PC-3 (cell line): ENCODE results near the gene ZNF420. TPM values are rescaled to one million over a fixed set of nuclear protein-coding genes. Genes with fewer than 3 reads are reported as not detected.

Experiments used
- ATAC-seq: fragments of 200-7000 bp; cut with Tn5 transposase; 2 replicates; pipeline ENCODE4 v1.9.1; 2020; ENCODE audit warnings: mild to moderate bottlenecking, moderate library complexity
- BruUV-seq: library from RNA; stranded (reverse); fragments of 400-500 nt; replicated peaks from 2 replicates; lab custom pipeline; 2021; lab: Mats Ljungman, UMichigan
- CTCF ChIA-PET: fragments of 300-600 bp; sonication (Branson Sonifier 250); formaldehyde crosslinking; loops from one replicate; lab custom pipeline; 2022; ENCODE audit warnings: antibody characterized with exemption; lab: Charles Lee
- POLR2A ChIA-PET: fragments of 300-600 bp; sonication (Branson Sonifier 250); formaldehyde crosslinking; loops from one replicate; lab custom pipeline; 2022; ENCODE audit warnings: antibody characterized with exemption; ENCODE audit not compliant: unreplicated experiment; lab: Charles Lee
- DNase-seq: peaks from one replicate; pipeline ENCODE4 v3.0.0-alpha.2; 2015
- H2AFZ ChIP-seq: fragments of 300-600 bp; sonication (generic); 2 replicates; pipeline ENCODE4 v1.6.0; 2016; ENCODE audit warnings: antibody characterized with exemption, low read length
- H3F3A ChIP-seq: fragments of 300-600 bp; sonication (generic); one replicate; pipeline ENCODE4 v1.6.0; 2017; ENCODE audit warnings: antibody characterized with exemption, low read length, control low read depth, mild to moderate bottlenecking; ENCODE audit not compliant: unreplicated experiment
- H3K27ac ChIP-seq: fragments of 300-600 bp; sonication (generic); 2 replicates; pipeline ENCODE4 v1.5.1; 2016; ENCODE audit warnings: mild to moderate bottlenecking, low read length
- H3K27me3 ChIP-seq: fragments of 300-600 bp; sonication (generic); 2 replicates; pipeline ENCODE4 v1.6.1; 2016; ENCODE audit warnings: low read length, mixed read lengths
- H3K36me3 ChIP-seq: fragments of 300-600 bp; sonication (generic); 2 replicates; pipeline ENCODE4 v1.6.1; 2016; ENCODE audit warnings: low read depth, mixed run types, low read length, mixed read lengths
- H3K4me1 ChIP-seq: fragments of 300-600 bp; sonication (generic); 2 replicates; pipeline ENCODE4 v1.5.1; 2016; ENCODE audit warnings: low read length; ENCODE audit not compliant: insufficient read depth
- H3K4me2 ChIP-seq: fragments of 300-600 bp; sonication (generic); 2 replicates; pipeline ENCODE4 v1.6.0; 2016; ENCODE audit warnings: low read length
- H3K4me3 ChIP-seq: fragments of 300-600 bp; sonication (generic); 2 replicates; pipeline ENCODE4 v1.5.1; 2016; ENCODE audit warnings: mild to moderate bottlenecking, low read length, mixed read lengths
- H3K79me2 ChIP-seq: fragments of 300-600 bp; sonication (generic); 2 replicates; pipeline ENCODE4 v1.6.1; 2017; ENCODE audit warnings: low read length, mixed read lengths
- H3K9ac ChIP-seq: fragments of 300-600 bp; sonication (generic); 2 replicates; pipeline ENCODE4 v1.6.0; 2016; ENCODE audit warnings: mild to moderate bottlenecking, low read length
- H3K9me2 ChIP-seq: fragments of 300-600 bp; sonication (generic); replicated peaks from 2 replicates; pipeline ENCODE4 v1.6.1; 2016; ENCODE audit warnings: mixed run types, low read length, mixed read lengths
- H3K9me3 ChIP-seq: fragments of 300-600 bp; sonication (generic); 2 replicates; pipeline ENCODE4 v1.6.1; 2016; ENCODE audit warnings: low read length, mixed read lengths
- H4K20me1 ChIP-seq: fragments of 300-600 bp; sonication (generic); 2 replicates; pipeline ENCODE4 v1.6.1; 2016; ENCODE audit warnings: low read length, mixed read lengths
- EZH2 ChIP-seq: fragments of 300-600 bp; sonication (generic); IDR thresholded peaks from one replicate; pipeline ENCODE4 v1.6.1; 2017; ENCODE audit warnings: antibody characterized with exemption, mild to moderate bottlenecking, low read length; ENCODE audit not compliant: unreplicated experiment
- EZH2phosphoT487 ChIP-seq: fragments of 300-600 bp; sonication (generic); IDR thresholded peaks from 2 replicates; pipeline ENCODE4 v1.6.1; 2018; ENCODE audit warnings: mild to moderate bottlenecking, antibody characterized with exemption, low read length, borderline replicate concordance
- intact Hi-C: fragments of 100-400 bp; cut with micrococcal nuclease; formaldehyde crosslinking; loops from 2 replicates; pipeline ENCODE4 v1.9.0; 2023
- total RNA-seq: library from RNA; depleted of rRNA; stranded (reverse); fragments of >200 nt; gene quantifications from 2 replicates; pipeline ENCODE4 v1.2.3, GENCODE V29; 2014; rRNA removed
- TF ChIP-seq, protein P1 (sequence below): fragments of 300-600 bp; sonication (generic); conservative IDR thresholded peaks from 2 replicates; pipeline ENCODE4 v1.5.1; 2017; ENCODE audit warnings: antibody characterized with exemption, low read depth, mild to moderate bottlenecking, low read length

The ZNF420 gene
- total RNA-seq, 1 experiment from 2014 or later = 2.3 TPM

DNA sequence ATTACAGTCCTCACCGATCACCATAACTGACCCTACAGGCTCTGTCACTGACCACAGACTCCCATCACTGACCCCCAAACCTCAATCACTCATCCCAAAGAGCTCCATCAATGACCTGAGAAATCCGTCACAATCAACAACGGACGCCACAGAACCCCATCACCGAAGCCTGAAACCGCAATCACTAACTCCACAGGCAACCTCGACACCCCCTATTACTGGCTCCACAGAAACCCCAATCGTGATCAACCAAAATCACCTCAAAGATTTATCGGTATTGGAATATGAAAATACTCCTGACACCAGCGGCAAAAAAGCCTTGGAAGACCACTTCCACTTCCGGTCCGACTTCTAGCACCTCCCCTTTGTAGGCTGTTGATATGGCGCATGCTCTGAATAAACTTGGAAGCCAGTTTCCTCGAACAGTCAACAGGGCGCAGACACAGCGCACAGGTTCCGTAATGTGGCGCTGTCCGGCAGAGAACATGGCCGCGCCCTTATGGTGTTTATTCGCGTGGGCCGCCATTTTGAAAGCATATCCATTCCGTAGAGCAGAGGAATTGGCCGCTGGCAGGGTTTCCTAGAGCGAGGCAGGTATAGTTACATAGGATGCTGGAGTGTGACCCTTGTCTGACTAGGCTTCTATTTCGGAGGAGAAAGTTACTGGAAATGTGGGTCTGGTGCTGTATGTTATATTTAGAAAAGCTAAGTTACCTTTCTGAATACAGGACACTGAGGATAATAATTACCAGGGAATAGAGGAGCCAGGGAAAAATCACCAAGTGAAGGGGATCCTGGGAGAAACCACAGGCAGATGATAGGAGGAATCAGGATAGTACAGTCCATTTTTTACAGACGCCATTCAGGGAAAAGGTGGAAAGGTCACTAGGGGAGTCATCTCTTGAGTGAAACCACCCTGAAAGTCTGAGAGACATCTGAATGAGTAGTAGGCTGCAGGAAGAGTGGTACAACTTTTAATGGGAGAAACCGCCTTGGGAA lies 94.4 kb downstream of the ZNF420 start, which contains the start of gene ZNF585A:
Gene ZNF585A (minus strand): TSS at position 328 of the 999 bp plus-strand sequence. CDS start 2,785 bp downstream, outside the sequence.
- Histone ChIP-seq H3K36me3 (no peaks in the 10 kb centered on the region), H3K9me3 (0 out of 2 replicates have a peak, but pooled peaks cover 4% of the 10 kb centered on the region), H3K4me1 (no peaks in the 10 kb centered on the region), H3K4me2 (no peak within 1 kb of the TSS), H3K27me3 (no peaks in the 10 kb centered on the region), H3F3A (no peaks in the 10 kb centered on the region), H3K9ac (no peak within 1 kb of the TSS), H3K27ac (no peak within 1 kb of the TSS), H2AFZ (no peak within 1 kb of the TSS), H3K79me2 (no peaks in the 10 kb centered on the region), H3K4me3 (peak within 1 kb of the TSS; percentile 49), H4K20me1 (no peaks in the 10 kb centered on the region), H3K9me2 (no peaks in the 10 kb centered on the region)
- POLR2A ChIA-PET = no interaction called here
- CTCF ChIA-PET = no interaction called here
- TF ChIP-seq EZH2phosphoT487 (no peak), EZH2 (no peak)
- TF ChIP-seq, protein P1, sequence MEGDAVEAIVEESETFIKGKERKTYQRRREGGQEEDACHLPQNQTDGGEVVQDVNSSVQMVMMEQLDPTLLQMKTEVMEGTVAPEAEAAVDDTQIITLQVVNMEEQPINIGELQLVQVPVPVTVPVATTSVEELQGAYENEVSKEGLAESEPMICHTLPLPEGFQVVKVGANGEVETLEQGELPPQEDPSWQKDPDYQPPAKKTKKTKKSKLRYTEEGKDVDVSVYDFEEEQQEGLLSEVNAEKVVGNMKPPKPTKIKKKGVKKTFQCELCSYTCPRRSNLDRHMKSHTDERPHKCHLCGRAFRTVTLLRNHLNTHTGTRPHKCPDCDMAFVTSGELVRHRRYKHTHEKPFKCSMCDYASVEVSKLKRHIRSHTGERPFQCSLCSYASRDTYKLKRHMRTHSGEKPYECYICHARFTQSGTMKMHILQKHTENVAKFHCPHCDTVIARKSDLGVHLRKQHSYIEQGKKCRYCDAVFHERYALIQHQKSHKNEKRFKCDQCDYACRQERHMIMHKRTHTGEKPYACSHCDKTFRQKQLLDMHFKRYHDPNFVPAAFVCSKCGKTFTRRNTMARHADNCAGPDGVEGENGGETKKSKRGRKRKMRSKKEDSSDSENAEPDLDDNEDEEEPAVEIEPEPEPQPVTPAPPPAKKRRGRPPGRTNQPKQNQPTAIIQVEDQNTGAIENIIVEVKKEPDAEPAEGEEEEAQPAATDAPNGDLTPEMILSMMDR = no peak
- intact Hi-C loops = no loop called here
- peak; percentile 64 for ATAC-seq
- peak; percentile 28 for DNase-seq
- BruUV-seq = no TSS peak

Other genes with a start within 250 kb of the ZNF420 start
- gene ZNF790, start 240.0 kb upstream of the ZNF420 start, total RNA-seq = 0.63 and 1.2 TPM in 2 replicates
- gene ZNF345, start 227.6 kb upstream of the ZNF420 start, total RNA-seq = 0.66 and 1.3 TPM in 2 replicates
- gene ZNF829, start 162.1 kb upstream of the ZNF420 start, total RNA-seq = not detected in 2 replicates
- not detected in 2 replicates for gene ZNF568, start 162.1 kb upstream of the ZNF420 start, total RNA-seq
- 0.29 TPM in 1 of 2 replicates, not detected in the other for gene ZNF585A, start 94.3 kb downstream of the ZNF420 start, total RNA-seq
- gene ZNF585B, start 132.1 kb downstream of the ZNF420 start, total RNA-seq = 0.12 and 3.2 TPM in 2 replicates
- gene ZNF383, start 139.8 kb downstream of the ZNF420 start, total RNA-seq = 0.58 and 2.5 TPM in 2 replicates